ENCODE data around the gene LRRC14B. TPM values are rescaled to one million over a fixed set of nuclear protein-coding genes. Genes with fewer than 3 reads are reported as not detected.

Gene LRRC14B
- total and polyA plus RNA-seq, 2 donors from 2014 or later = not detected

GRCh38 chr5:147751-148150, 43.5 kb upstream of the LRRC14B start:
- no peaks in the 10 kb centered on the region for H3K4me1 ChIP-seq (ENCODE audit: control insufficient read depth in 2 of 3, insufficient read depth in 2 of 3, low read depth in 1 of 3, low read length in 3 of 3)
- no peak overlapping the region for H3K4me3 ChIP-seq (ENCODE audit: low read length in 3 of 3)
- peaks cover 0 to 23% (median 9%) of the 10 kb centered on the region in 3 donors for H3K9me3 ChIP-seq (ENCODE audit: control insufficient read depth in 2 of 3, insufficient read depth in 1 of 3, low read length in 3 of 3)
- no peaks in the 10 kb centered on the region for H3K36me3 ChIP-seq (ENCODE audit: control insufficient read depth in 2 of 3, insufficient read depth in 3 of 3, low read length in 3 of 3)
- no peaks in the 10 kb centered on the region for H3K27me3 ChIP-seq (ENCODE audit: control insufficient read depth, insufficient read depth, low read length)
- no peak overlapping the region for H3K9ac ChIP-seq (ENCODE audit: low read length in 3 of 3)
- FAIRE-seq (no peak), DNase-seq (peak in 2 of 5 donors; percentile 21 to 40)
- H3K27ac ChIP-seq (ENCODE audit: low read depth in 2 of 2, low read length in 2 of 2) = no peak overlapping the region
- intact Hi-C loops (cut with DNase I) = no loop called here
- no peak for TF ChIP-seq CTCF (IDR thresholded peaks at IDR 0.05; ENCODE audit: borderline replicate concordance, extremely low read depth, insufficient read depth)

DNA sequence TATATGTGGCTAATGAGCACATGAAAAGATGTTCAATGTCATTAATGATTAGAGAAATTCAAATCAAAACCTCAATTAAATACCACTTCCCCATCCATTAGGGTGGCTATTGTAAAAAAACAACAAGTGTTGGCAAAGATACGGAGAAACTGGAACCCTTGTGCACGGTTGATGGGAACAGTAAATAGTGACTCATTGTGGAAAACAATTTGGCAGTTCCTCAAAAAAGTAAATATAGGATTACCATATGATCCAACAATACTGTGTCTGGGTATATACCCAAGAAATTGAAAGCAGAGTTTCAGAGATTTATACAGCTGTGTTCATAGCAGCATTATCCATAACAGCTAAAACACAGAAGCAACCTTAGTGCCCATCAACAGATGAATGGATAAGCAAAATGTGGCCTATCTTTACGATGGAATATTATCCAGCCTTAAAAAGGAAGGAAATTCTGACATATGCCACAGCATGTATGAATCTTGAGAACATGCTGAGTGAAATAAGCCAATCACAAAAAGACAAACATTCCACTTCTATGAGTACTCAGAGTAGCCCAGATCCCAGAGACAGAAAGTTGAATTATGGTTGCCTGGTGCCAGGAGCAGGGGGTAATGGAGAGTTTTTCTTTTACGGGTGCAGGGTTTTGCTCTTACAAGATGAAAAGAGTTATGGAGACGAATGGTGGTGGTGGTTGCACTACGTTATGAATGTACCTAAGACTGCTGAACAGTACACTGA, 41.4 kb upstream of the LRRC14B start:
- DNase-seq (no peak), FAIRE-seq (no peak)
- no peaks in the 10 kb centered on the region for H3K36me3 ChIP-seq (ENCODE audit: control insufficient read depth in 2 of 3, insufficient read depth in 3 of 3, low read length in 3 of 3)
- H3K27me3 ChIP-seq (ENCODE audit: control insufficient read depth, insufficient read depth, low read length) = no peaks in the 10 kb centered on the region
- H3K9ac ChIP-seq (ENCODE audit: low read length in 3 of 3) = no peak overlapping the region
- H3K27ac ChIP-seq (ENCODE audit: low read depth in 2 of 2, low read length in 2 of 2) = no peak overlapping the region
- H3K9me3 ChIP-seq (ENCODE audit: control insufficient read depth in 2 of 3, insufficient read depth in 1 of 3, low read length in 3 of 3) = peaks cover 0 to 23% (median 9%) of the 10 kb centered on the region in 3 donors
- H3K4me3 ChIP-seq (ENCODE audit: low read length in 3 of 3) = no peak overlapping the region
- no peak for TF ChIP-seq CTCF (IDR thresholded peaks at IDR 0.05; ENCODE audit: borderline replicate concordance, extremely low read depth, insufficient read depth)
- intact Hi-C loops (cut with DNase I) = no loop called here
- no peaks in the 10 kb centered on the region for H3K4me1 ChIP-seq (ENCODE audit: control insufficient read depth in 2 of 3, insufficient read depth in 2 of 3, low read depth in 1 of 3, low read length in 3 of 3)

GRCh38 chr5:150746-151145, 40.5 kb upstream of the LRRC14B start:
- intact Hi-C loops (cut with DNase I) = no loop called here
- FAIRE-seq (no peak), DNase-seq (no peak)
- Histone ChIP-seq H3K27ac (ENCODE audit: low read depth in 2 of 2, low read length in 2 of 2) (no peak overlapping the region), H3K4me3 (ENCODE audit: low read length in 3 of 3) (no peak overlapping the region), H3K4me1 (ENCODE audit: control insufficient read depth in 2 of 3, insufficient read depth in 2 of 3, low read depth in 1 of 3, low read length in 3 of 3) (no peaks in the 10 kb centered on the region), H3K9ac (ENCODE audit: low read length in 3 of 3) (no peak overlapping the region), H3K27me3 (ENCODE audit: control insufficient read depth, insufficient read depth, low read length) (no peaks in the 10 kb centered on the region), H3K9me3 (ENCODE audit: control insufficient read depth in 2 of 3, insufficient read depth in 1 of 3, low read length in 3 of 3) (peaks cover 0 to 23% (median 9%) of the 10 kb centered on the region in 3 donors), H3K36me3 (ENCODE audit: control insufficient read depth in 2 of 3, insufficient read depth in 3 of 3, low read length in 3 of 3) (no peaks in the 10 kb centered on the region)
- no peak for TF ChIP-seq CTCF (IDR thresholded peaks at IDR 0.05; ENCODE audit: borderline replicate concordance, extremely low read depth, insufficient read depth)

Measured in kidney (tissue), 14 donors.